Ovary (tissue), 9 donors: ENCODE measurements around the gene ALDH1A3. TPM values are rescaled to one million over a fixed set of nuclear protein-coding genes. Genes with fewer than 3 reads are reported as not detected.

Source experiments
- DNase-seq, 5 donors: peaks; one replicate each; pipeline ENCODE4 v3.0.0-alpha.2; 2019 to 2020
- H3K27ac ChIP-seq, 2 donors: fragments of 200-600 bp; one replicate each; pipeline versions ENCODE4 v1.5.1 to v1.8.0; 2019 to 2022
- H3K27me3 ChIP-seq: fragments of 200-600 bp; one replicate; pipeline ENCODE4 v1.8.0; 2022
- H3K36me3 ChIP-seq: fragments of 200-600 bp; sonication (generic); one replicate; pipeline ENCODE4 v1.5.1; 2019
- H3K4me1 ChIP-seq: one replicate; pipeline ENCODE4 v1.8.1; 2013; ENCODE audit warnings: mild to moderate bottlenecking, moderate library complexity; ENCODE audit not compliant: insufficient read depth
- H3K4me3 ChIP-seq: fragments of 200-600 bp; sonication (generic); one replicate; pipeline ENCODE4 v1.5.1; 2017
- H3K9me3 ChIP-seq, 2 donors: fragments of 200-600 bp in 1 of 2; sonication (generic) in 1 of 2; one replicate each; pipeline versions ENCODE4 v1.5.1 to v1.8.1; 2013 to 2019; ENCODE audit warnings: mild to moderate bottlenecking in 1 of 2, moderate library complexity in 1 of 2
- CTCF ChIP-seq, 3 donors: fragments of 450-650 bp in 2 of 3; fragments of 200-600 bp in 1 of 3; IDR thresholded peaks; one replicate each; pipeline versions ENCODE4 v1.5.1 to v1.8.0; 2016 to 2022; ENCODE audit warnings: antibody characterized with exemption in 3 of 3, mild to moderate bottlenecking in 1 of 3
- EP300 ChIP-seq: sonication (generic); formaldehyde crosslinking; IDR thresholded peaks from one replicate; pipeline ENCODE4 v1.6.1; 2017; ENCODE audit warnings: antibody characterized with exemption
- POLR2A ChIP-seq: fragments of 450-650 bp; IDR thresholded peaks from one replicate; pipeline ENCODE4 v1.6.1; 2017; ENCODE audit warnings: antibody characterized with exemption, mild to moderate bottlenecking, moderate library complexity
- WGBS, 3 donors: extraction: QIAGEN DNeasy Blood & Tissue Kit in 1 of 3; methylation state at CpG; one replicate each; pipeline versions ENCODE4 v1.1.5 to v1.1.7; 2013 to 2017; 5-methylcytosine and 5-hydroxymethylcytosine counted together
- intact Hi-C, 4 donors: fragments of 100-400 bp; cut with DNase I; formaldehyde crosslinking; loops; one replicate each; pipeline versions ENCODE4 v1.11.0 to v1.15.1; 2022 to 2023
- polyA plus RNA-seq, 2 donors: library from polyadenylated mRNA; stranded (reverse); fragments of 200-250 nt in 1 of 2; fragments of 350-450 nt in 1 of 2; fragmentation: Illumina TruSeq in 1 of 2; extraction: RNeasy Lipid Tissue Mini Kit (QIAGEN cat#74804) in 1 of 2; gene quantifications; one replicate each; pipeline ENCODE4 v1.2.3, GENCODE V29; 2013 to 2014
- total RNA-seq, 7 donors: library from RNA; depleted of rRNA in 2 of 7; stranded (reverse); fragments of >200 nt in 2 of 7; fragmentation: NEBNext Ultra II Directional in 3 of 7; extraction: Animal tissue kit (Norgen Biotek cat#: 25700) in 3 of 7; gene quantifications; one replicate each; pipeline versions ENCODE4 v1.1.0 to v1.2.4, GENCODE V29; 2016 to 2023
- donor health status: DM: no; HTN: no; CAD: no; lungs with moderate emphysema.
- donor health status: DM: no; HTN: no; CAD: no.
- donor health status: Bipolar disorder and iron deficiency.
- donor health status: DM: yes; HTN: yes; CAD: no.
- donor health status: DM: no; HTN: no; CAD: no.
- donor health status: DM: yes; HTN: yes; CAD: no.

Gene ALDH1A3
- total and polyA plus RNA-seq, 9 donors = 2.2 to 73.2 (median 9.9) TPM

GRCh38 chr15:100900136-100900794 is 20.6 kb downstream of the ALDH1A3 start:
- DNase-seq = peak in 4 of 5 donors; percentile 20 to 63 (median 44)
- Histone ChIP-seq H3K9me3 (no peaks in the 10 kb centered on the region), H3K27me3 (no peaks in the 10 kb centered on the region), H3K27ac (no peak overlapping the region), H3K4me3 (no peak overlapping the region), H3K36me3 (no peaks in the 10 kb centered on the region), H3K4me1 (peaks cover 7% of the 10 kb centered on the region)
- WGBS, 3 donors = 43 to 53% (median 46%) methylated on average over 13 of the region's 13 CpGs
- intact Hi-C loops = no loop called here
- TF ChIP-seq EP300 = no peak
- TF ChIP-seq POLR2A = no peak
- no peak for TF ChIP-seq CTCF (IDR thresholded peaks at IDR 0.05)

- 57 to 64% (median 61%) methylated on average over 9 of the region's 9 CpGs for WGBS, 3 donors
- no peak for TF ChIP-seq POLR2A
- TF ChIP-seq CTCF (IDR thresholded peaks at IDR 0.05) = no peak
- TF ChIP-seq EP300 = no peak
- H3K27ac ChIP-seq = no peak overlapping the region
- DNase-seq = no peak
- no peaks in the 10 kb centered on the region for H3K27me3 ChIP-seq
- H3K4me1 ChIP-seq = peaks cover 7% of the 10 kb centered on the region
- no peaks in the 10 kb centered on the region for H3K9me3 ChIP-seq
- H3K4me3 ChIP-seq = no peak overlapping the region
- intact Hi-C loops = no loop called here
- no peaks in the 10 kb centered on the region for H3K36me3 ChIP-seq
Observed at GRCh38 chr15:100900795-100901169, 21.2 kb downstream of the ALDH1A3 start.

DNA sequence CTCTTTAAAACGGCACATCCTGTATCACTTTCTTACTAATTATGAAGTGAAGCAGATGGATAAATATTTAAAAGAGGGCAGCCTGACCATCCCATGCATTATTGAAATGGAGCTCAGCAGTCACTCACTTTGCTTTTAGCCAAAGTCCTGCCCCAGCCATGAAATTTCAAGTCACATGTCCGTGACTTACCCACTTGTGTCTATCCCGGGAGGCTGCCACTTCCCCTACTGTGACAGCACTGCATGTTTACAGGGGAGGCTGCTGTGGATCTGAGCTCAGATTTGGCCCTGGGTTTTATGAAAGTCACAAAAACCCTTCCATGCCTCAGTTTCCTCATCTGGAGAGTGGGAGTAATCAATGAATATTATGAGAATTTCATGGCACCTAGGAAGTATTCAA is 21.7 kb downstream of the ALDH1A3 start:
- no peak overlapping the region for H3K4me3 ChIP-seq
- TF ChIP-seq EP300 (no peak), CTCF (IDR thresholded peaks at IDR 0.05) (no peak), POLR2A (no peak)
- DNase-seq = no peak
- H3K27ac ChIP-seq = peak overlapping the region in 1 of 2 donors; percentile 89
- H3K9me3 ChIP-seq = no peaks in the 10 kb centered on the region
- H3K36me3 ChIP-seq = no peaks in the 10 kb centered on the region
- no peaks in the 10 kb centered on the region for H3K27me3 ChIP-seq
- 52 to 71% (median 54%) methylated on average over 3 of the region's 3 CpGs for WGBS, 3 donors
- intact Hi-C loops = no loop called here
- H3K4me1 ChIP-seq = peaks cover 7% of the 10 kb centered on the region

- Histone ChIP-seq H3K4me1 (peaks cover 7% of the 10 kb centered on the region), H3K4me3 (peak overlapping the region; percentile 28), H3K9me3 (no peaks in the 10 kb centered on the region), H3K36me3 (no peaks in the 10 kb centered on the region), H3K27me3 (no peaks in the 10 kb centered on the region), H3K27ac (peak overlapping the region in 1 of 2 donors; percentile 89)
- DNase-seq = peak in 4 of 5 donors; percentile 21 to 62 (median 54)
- 11 to 28% (median 12%) methylated on average over 14 of the region's 14 CpGs for WGBS, 3 donors
- no peak for TF ChIP-seq EP300
- TF ChIP-seq CTCF (IDR thresholded peaks at IDR 0.05) = no peak
- TF ChIP-seq POLR2A = no peak
- intact Hi-C loops = no loop called here
Observed at GRCh38 chr15:100901702-100902435, 22.2 kb downstream of the ALDH1A3 start.
